DMS114 treated with DMSO at 0.1 percent for 48 hours (cell line): ENCODE data around the gene DHRSX.
"Not testable (repeated sequence)": the region's sequence is repeated elsewhere in the genome, so short reads cannot be mapped to it uniquely, and the experiment has no call there.

ENCODE experiments used
- DNase-seq: peaks from one replicate; lab custom pipeline; 2025; ENCODE audit not compliant: unreplicated experiment; lab: John Stamatoyannopoulos, UW

DHRSX gene

DNA sequence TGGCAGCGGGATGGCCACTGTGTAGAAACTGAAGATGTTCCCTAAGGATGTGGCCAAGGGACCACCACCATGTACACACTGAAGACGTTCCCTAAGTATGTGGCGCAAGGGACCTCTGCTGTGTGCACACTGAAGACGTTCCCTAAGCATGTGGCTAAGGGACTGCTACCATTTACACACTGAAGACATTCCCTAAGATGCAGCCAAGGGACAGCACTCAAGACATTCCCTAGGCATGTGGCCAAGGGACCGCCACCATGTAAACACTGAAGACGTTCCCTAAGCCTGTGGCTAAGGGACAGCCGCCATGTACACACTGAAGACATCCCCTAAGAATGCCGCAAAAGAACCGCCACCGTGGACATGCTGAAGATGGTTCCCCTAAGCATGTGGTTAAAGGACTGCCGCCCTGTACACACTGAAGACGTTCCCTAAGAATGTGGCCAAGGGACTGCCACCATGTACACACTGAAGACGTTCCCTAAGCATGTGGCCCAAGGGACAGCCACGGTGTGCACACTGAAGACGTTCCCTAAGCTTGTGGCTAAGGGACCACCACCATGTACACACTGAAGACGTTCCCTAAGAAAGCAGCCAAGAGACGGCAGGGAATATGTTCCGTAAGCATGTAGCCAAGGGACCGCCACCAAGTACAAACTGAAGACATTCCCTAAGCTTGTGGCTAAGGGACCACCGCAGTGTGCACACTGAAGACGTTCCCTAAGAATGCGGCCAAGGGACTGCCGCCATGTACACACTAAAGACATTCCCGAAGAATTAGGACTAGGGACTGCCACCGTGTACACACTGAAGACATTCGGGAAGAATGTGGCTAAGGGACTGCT, 43.3 kb downstream of the DHRSX start:
- DNase-seq = no peak

DNA sequence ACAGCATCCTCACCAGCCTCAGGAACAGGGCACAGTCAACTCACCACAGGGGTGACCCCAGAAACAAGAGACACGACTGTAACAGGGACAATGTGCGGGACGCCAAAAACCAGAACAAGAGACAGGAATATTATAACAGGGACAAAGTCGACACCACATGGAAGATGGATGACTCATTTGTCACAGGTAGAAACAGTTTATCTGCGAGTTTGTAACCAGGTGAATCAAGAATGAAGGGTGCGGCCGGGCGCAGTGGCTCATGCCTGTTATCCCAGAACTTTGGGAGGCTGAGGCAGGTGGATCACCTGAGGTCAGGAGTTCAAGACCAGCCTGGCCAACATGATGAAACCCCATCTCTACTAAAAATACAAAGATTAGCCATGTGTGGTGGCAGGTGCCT, 44.7 kb downstream of the DHRSX start:
- DNase-seq = not testable (repeated sequence)

DNA sequence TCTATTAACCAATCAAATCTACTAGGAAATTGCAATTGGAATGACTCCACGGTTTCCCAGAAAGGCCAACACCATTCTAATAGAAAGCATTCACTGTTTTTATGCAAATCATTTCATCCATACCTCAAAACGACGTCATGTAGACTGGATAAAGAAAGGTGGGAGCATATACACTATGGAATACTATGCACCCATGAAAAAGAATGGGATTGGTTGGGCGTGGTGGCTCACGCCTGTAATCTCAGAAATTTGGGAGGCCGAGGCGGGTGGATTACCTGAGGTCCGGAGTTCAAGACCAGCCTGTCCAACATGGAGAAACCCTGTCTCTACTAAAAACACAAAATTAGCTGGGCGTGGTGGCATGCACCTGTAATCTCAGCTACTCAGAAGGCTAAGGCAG, 46.2 kb downstream of the DHRSX start:
- DNase-seq = not testable (repeated sequence)

DNA sequence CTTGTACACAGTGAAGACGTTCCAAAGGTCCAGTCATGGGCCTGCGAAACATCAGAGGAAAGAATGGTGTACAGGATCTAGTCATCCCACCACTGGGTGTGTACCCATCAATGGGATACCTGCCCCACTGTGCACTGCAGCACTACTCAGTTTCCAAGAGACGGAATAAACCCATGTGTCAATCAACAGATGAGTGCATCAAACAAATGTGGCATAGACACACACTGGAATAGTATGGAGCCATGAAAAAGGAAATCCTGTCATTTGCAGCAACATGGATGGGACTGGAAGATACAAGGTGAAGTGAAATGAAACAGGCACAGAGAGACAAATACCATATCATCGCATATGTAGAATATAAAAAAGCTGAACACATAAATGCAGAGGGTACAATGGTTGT, 48.0 kb downstream of the DHRSX start:
- no peak for DNase-seq

DNA sequence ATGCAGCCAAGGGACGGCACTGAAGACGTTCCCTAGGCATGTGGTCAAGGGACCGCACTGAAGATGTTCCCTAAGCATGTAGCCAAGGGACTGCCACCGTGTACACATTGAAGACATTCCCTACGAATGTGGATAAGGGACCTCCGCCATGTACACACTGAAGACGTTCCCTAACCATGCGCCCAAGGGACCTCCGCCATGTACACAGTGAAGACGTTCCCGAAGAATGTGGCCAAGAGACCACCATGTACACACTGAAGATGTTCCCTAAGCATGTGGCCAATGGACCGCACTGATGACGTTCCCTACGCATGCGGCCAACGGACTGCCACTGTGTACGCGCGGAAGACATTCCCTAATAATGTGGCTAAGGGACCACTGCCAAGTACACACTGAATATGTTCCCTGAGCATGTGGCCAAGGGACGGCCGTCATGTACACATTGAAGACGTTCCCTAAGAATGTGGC, 48.4 kb downstream of the DHRSX start:
- DNase-seq = no peak

DNA sequence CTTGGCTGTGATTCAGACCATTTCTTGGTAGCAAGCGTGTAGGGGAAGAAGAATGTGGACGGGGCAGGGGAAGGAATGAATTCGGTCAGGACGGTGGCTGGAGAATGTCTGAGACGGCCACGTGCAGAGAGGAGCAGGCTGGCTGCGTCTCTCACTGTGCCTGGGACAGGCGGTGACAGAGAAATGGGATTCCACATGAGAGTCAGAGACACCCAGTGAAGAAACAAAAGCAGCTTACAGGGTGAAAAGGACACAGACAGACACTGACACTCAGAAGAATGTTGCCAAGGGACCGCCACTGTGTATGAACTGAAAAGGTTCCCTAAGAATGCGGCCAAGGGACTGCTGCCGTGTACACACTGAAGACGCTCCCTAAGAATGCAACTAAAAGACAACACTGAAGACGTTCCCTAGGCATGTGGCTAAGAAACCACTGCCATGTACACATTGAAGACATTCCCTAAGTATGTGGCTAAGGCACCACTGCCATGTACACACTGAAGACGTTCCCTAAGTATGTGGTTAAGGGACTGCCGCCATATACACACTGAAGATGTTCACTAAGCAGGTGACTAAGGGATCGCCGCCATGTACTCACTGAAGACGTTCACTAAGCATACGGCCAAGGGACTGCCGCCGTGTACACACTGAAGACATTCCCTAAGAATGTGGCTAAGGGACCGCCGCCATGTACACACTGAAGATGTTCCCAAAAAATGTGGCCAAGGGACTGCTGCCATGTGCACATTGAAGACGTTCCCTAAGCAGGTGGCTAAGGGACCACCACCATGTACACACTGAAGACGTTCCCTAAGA, 49.1 kb downstream of the DHRSX start:
- DNase-seq = no peak

DNA sequence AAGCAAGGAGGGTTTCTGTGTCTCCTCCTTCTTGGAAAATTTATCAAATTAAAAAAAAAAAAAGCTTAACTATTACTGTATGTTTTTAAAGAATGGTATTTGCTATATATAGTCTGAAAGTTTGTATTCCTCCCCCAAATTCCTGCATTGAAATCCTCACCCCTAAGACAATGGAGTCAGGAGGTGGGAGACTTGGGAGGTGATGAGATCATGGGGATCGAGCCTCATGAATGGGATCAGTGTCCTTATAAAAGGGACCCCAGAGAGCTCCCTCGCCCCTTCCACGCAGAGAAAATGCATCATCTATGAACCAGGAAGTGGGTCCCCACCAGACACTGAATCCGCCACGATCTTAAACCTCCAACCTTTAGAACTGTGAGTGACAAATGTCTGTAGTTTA, 50.1 kb downstream of the DHRSX start:
- no peak for DNase-seq

DNA sequence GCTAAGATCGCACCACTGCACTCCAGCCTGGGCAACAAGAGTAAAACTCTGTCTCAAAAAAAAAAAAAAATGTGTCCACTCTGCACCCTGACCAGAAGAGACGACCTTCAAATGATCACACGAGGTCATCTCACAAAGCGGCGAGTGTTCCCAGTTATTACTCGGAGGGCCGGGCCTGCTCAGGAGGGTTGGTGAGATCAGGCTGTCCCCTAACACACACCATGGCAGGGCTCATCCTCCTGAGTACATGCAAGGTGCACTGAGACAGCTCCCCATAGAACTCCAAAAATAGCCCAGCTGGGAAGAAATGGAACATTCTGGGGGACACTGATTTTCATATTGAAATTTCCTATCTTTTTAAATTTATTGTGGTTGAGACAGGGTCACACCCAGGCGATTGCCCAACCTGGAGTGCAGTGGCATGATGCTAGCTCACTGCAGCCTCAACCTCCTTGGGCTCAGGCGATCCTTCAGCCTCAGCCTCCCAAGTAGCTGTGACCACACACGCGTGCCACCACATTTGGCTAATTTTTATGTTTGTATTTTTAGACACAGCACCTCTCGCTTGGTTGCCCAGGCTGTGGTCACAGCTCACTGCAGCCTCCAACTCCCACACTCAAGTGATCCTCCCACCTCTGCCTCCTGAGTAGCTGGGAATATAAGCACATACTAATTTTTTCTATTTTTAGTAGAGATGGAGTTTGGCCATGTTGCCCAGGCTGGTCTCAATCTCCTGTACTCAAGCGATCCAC, 51.5 kb downstream of the DHRSX start:
- no peak for DNase-seq

DNA sequence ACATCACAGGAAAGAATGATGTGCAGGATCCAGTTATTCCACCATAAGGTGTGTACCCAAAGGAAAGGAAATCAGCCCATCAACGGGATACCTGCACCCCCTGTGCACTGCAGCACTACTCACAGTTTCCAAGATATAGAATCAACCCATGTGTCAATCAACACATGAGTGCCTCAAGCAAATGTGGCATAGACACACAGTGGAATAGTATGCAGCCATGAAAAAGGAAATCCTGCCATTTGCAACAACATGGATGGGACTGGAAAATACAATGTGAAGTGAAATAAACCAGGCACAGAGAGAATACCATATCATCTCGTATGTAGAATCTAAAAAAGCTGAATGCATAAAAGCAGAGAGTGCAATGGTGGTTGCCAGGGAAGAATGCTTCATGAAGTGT, 53.3 kb downstream of the DHRSX start:
- no peak for DNase-seq

DNA sequence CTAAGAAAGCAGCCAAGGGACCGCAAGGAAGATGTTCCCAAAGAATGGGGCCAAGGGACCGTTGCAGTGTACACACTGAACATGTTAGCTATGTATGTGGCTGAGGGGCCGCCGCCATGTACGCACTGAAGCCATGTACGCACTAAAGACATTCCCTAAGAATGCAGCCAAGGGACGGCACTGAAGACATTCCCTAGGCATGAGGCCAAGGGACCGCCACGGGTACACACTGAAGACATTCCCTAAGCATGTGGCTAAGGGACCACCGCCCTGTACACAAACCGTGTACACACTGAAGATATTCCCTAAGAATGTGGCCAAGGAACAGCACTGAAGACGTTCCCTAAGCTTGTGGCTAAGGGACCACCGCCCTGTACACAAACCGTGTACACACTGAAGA, 54.0 kb downstream of the DHRSX start:
- DNase-seq = no peak

DNA sequence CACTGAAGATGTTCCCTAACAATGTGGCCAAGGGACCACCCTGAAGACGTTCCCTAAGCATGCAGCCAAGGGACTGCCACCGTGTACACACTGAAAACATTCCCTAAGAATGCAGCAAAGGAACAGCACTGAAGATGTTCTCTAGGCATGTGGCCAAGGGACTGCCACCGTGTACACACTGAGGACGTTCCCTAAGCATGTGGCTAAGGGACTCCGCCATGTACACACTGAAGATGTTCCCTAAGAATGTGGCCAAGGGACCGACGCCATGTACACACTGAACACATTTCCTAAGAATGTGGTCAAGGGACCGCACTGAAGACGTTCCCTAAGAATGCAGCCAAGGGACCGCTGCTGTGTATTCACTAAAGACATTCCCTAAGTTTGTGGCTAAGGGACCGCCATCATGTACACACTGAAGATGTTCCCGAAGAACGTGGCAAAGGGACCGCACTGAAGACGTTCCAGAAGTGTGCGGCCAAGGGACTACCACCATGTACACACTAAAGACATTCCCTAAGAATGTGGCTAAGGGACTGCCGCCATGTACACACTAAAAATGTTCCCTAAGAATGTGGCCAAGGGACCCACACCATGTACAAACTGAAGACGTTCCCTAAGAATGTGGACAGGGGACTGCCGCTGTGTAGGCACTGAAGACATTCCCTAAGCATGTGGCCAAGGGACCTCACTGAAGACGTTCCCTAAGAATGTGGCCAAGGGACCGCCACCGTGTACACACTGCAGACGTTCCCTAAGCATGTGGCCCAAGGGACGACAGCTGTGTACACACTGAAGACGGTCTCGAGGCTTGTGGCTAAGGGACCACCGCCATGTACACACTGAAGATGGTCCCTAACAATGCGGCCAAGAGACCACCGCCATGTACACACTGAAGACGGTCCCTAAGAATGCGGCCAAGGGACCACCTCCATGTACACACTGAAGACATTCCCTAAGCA, 54.8 kb downstream of the DHRSX start:
- no peak for DNase-seq

DNA sequence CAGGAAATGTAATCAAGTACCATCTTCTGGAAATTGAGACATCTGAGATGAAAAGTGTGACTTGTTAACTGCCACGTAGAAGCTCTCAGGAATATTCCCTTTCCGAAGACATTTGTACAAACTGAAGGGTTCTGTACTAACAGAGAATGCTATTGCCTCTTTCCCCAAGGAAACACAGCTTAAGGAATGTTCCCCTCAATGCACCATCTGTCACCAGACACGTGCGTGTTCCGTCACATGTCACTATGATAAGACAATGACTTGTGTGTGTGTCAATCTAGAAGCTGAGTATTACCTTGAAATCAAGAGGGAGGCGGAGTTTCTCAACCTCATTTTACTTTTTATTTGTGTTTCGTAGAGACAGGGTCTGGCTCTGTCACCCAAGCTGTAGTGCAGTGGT, 58.1 kb downstream of the DHRSX start:
- DNase-seq = no peak

DNA sequence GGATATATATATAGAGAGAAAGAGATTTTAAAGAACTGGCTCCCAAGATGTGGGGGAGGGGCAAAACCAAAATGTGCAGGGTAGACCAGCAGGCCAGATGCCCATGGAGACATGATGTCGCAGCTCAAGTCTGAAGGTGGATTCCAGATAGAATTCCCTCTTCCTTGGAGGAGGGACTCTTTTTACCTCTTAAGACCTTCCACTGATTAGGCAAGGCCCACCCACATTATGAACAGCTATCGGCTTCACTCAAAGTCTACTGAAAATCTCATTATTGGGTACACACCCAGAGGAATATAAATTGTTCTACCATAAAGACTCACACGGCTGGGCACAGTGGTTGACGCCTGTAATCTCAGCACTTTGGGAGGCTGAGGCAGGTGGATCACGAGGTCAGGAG, 59.3 kb downstream of the DHRSX start:
- no peak for DNase-seq

DNA sequence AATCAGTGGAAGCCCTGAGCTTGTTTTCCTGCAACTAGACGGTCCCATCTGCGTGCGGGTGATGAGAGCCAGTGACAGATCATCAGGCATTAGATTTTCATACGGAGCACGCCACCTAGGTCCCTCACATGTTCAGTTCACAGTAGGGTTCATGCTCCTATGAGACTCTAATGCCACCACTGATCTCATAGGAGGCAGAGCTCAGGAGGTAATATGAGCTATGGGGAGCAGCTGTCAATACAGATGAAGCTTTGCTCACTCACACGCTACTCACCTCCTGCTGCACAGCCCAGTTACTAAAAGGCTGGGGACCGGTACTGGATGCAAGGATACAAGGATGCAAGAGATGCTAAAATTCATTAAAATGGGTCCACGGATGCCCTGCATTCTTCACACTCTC, 61.2 kb downstream of the DHRSX start:
- no peak for DNase-seq

DNA sequence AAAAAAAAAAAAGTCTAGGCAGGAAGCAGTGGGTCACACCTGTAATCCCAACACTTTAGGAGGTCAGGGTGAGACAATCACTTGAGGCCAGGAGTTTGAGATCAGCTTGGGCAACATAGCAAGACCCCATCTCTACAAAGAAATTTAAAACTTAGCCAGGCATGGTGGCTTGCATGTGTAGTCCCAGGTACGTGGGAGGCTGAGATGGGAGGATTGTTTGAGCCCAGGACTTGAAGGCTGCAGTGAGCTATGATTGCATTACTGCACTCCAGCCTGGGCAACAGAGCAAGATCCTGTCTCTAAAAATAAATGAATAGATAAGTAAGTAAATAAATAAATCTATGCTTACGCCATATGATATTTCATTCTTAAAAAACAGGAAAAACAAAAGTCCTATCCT, 65.3 kb downstream of the DHRSX start:
- no peak for DNase-seq

DNA sequence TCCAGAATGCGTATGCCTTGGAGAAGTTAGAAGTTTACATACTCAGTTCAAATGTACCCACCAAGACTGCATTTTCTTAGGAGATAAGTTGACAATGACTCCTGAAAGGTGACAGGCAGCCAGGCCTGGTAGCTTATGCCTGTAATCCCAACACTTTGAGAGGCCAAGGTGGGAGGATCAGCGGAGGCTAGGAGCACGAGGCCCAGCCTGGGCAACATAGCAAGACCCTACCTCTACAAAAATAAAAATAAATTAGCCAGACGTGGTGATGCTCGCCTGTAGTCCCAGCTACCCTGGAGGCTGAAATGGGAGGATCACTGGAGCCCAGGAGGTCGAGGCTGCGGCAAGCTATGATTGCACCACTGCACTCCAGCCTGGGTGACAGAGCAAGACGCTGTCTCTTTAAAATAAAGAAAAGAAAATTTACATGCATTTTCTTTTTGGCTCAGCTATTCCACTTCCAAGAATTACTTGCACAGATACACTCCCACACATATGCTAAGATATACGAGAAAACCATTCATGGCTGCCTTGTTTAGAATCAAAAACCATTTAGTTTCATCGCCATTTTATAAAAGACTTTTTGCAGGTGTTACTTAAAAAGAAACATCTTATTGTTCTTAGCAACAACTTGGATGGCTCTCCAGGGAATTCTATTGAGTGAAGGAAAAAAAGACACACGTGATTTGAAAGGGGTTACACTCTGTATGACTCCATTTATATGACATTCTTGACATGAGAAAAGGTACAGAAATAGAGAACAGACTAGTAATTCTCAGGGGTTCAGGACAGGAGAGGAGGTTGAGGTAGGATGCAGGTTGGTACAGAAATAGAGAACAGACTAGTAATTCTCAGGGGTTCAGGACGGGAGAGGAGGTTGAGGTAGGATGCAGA, 66.3 kb downstream of the DHRSX start:
- no peak for DNase-seq

DNA sequence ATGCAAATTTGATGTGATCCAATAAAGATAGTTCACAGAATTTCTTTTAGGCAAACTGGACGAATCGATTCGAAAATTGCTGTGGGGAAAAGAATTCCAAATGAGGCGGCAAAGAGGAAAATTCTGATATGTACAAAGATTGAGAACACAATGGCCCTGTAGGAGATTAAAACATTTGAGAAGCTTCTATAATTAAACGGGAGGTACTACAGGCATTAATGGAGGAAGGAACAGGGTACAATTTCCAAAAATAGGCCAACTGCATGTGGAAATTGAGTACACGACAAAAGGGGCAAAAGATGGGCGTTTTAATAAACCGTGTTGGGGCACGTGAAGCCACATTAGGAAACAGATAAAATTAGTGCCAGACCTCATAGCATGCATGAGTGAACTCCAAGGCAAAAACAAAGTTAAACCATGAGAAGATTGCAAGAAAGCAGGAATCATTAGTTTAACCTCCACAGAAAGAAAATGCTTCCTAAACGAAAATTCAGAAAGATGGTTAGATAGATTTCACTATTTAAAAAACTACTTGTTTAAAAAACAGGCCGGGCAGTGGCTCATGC, 68.4 kb downstream of the DHRSX start:
- DNase-seq = no peak

DNA sequence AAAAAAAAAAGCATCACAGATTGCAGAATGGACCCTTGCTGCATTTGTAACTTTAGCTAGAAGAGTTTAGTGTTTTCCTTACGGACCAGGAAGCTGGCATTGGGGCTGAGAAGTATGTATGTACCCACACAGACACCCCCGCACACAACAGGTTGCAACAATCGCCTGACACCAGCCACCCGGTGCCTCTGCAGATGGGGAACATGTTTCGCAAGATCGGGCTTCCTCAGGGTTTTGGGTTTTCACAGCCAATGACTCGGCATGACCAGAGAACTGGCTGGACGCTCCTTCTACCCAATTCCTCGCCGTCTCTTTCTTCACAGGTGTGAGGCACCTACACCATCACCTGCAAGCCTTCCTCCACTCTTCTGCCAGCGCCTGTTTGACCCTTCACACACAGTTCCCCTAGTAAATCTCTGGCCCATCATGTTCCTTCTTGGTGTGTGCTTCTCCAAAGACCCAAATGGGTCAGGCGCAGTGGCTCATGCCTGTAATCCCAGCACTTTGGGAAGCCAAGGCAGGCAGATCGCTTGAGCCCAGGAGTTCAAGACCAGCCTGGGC, 70.4 kb downstream of the DHRSX start:
- DNase-seq = no peak

DNA sequence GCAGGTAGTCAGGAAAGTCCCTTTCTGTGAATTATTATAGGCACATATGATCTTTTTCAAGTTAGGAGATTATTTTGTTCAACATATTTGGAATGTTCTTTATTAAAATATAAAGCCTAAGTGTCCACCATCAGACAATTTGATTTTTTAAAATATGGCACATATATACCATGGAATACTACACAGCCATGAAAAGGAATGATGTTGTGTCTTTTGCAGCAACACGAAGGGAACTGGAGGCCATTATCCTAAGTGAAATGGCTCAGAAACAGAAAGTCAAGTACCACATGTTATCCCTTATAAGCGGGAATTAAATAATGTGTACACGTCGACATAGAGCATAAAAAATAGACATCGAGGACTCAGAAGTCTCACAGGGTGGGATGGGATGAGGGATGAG, 73.0 kb downstream of the DHRSX start:
- no peak for DNase-seq
